PFSK-1 (cell line): ENCODE data around the gene TSSK6.

Source experiments
- FOXP2 ChIP-seq: optimal IDR thresholded peaks from 2 replicates; pipeline ENCODE3; 2011; ENCODE audit warnings: borderline replicate concordance, control low read depth, inconsistent platforms; ENCODE audit not compliant: insufficient read depth; ENCODE audit errors: extremely low read length, extremely low read depth
- POLR2AphosphoS5 ChIP-seq: IDR thresholded peaks from 2 replicates; pipeline ENCODE4 v1.6.1; 2012; ENCODE audit warnings: low read depth, mild to moderate bottlenecking, control low read depth, low read length, moderate library complexity
- SIN3A ChIP-seq: IDR thresholded peaks from 2 replicates; pipeline ENCODE4 v1.6.1; 2012; ENCODE audit warnings: mild to moderate bottlenecking, low read length, moderate library complexity, borderline replicate concordance; ENCODE audit not compliant: insufficient read depth
- TAF1 ChIP-seq: IDR thresholded peaks from 2 replicates; pipeline ENCODE4 v1.6.1; 2012; ENCODE audit warnings: low read length, control low read depth, borderline replicate concordance; ENCODE audit not compliant: insufficient read depth
- TF ChIP-seq, protein P1 (sequence below), 2 experiments: IDR thresholded peaks; 2 replicates each; pipeline versions ENCODE4 v1.6.1 to v1.8.0; 2011 to 2012; ENCODE audit warnings: low read depth in 2 of 2, low read length in 2 of 2, control low read depth in 1 of 2, inconsistent platforms in 1 of 2, mild to moderate bottlenecking in 1 of 2, moderate library complexity in 1 of 2; ENCODE audit not compliant: insufficient read depth in 1 of 2

The TSSK6 gene

DNA sequence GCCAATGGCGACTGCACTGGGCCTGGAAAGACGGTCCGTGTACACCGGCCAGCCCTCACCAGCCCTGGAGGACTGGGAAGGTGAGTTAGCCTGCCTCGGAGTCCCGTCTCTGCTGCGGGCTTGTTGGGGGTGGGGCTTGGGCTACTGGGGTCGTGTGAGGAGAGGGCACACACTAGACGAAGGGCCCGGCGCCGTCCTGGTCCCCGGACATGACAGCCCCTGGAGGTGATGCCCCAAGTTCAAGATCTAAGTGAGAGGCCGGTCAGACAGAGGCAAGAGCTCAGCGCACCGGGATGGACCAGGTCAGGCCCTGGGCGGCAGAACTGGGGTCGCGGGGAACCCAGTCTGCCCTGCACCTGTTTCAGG is 24.3 kb upstream of the TSSK6 start:
- TF ChIP-seq, protein P1, sequence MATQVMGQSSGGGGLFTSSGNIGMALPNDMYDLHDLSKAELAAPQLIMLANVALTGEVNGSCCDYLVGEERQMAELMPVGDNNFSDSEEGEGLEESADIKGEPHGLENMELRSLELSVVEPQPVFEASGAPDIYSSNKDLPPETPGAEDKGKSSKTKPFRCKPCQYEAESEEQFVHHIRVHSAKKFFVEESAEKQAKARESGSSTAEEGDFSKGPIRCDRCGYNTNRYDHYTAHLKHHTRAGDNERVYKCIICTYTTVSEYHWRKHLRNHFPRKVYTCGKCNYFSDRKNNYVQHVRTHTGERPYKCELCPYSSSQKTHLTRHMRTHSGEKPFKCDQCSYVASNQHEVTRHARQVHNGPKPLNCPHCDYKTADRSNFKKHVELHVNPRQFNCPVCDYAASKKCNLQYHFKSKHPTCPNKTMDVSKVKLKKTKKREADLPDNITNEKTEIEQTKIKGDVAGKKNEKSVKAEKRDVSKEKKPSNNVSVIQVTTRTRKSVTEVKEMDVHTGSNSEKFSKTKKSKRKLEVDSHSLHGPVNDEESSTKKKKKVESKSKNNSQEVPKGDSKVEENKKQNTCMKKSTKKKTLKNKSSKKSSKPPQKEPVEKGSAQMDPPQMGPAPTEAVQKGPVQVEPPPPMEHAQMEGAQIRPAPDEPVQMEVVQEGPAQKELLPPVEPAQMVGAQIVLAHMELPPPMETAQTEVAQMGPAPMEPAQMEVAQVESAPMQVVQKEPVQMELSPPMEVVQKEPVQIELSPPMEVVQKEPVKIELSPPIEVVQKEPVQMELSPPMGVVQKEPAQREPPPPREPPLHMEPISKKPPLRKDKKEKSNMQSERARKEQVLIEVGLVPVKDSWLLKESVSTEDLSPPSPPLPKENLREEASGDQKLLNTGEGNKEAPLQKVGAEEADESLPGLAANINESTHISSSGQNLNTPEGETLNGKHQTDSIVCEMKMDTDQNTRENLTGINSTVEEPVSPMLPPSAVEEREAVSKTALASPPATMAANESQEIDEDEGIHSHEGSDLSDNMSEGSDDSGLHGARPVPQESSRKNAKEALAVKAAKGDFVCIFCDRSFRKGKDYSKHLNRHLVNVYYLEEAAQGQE (IDR thresholded peaks at IDR 0.05; ENCODE audit: insufficient read depth in 1 of 2, low read depth in 2 of 2, low read length in 2 of 2), result no peak
- TF ChIP-seq SIN3A (no peak), TAF1 (no peak)

- TF ChIP-seq FOXP2 (no peak), SIN3A (no peak), POLR2AphosphoS5 (no peak), TAF1 (no peak)
- TF ChIP-seq, protein P1 (IDR thresholded peaks at IDR 0.05; ENCODE audit: insufficient read depth in 1 of 2, low read depth in 2 of 2, low read length in 2 of 2), result no peak
Observed at GRCh38 chr19:19538785-19539166, 23.4 kb upstream of the TSSK6 start.

DNA sequence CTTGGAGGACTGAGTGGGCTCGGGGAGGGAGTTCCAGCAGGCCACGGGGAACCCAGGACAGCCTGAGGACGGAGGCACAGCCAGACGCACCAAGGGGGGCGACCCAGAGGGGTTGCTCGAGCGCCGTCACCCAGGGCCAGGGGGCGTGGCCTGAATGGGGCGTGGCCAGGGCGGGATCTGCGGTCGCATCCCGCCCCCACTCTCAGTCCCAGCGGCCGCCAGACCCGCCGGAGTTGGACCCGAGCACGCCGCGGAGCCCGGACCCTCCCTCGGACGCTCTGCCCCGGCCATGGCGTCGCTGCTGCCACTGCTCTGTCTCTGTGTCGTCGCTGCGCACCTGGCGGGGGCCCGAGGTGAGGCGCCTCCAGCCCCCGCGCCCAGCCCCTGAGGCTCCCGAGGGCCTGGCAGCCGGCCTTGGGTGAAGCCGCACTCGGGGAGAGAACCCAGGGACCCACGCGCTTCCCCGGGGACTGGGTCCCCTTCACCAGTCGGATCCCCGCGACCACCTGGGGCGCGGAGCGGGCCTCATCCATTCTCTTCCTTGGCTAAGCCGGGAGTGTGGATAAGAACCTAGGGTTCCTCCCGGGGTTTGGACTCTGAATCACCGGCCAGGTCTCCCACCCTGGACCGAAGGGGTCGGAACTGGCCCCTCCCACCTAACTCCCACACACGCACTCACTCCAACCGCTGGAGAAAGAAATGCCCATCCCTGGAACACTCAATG is 22.9 kb upstream of the TSSK6 start, which contains the start of gene CILP2:
Gene CILP2 (plus strand): TSS at position 205 of the 724 bp plus-strand sequence. CDS start 85 bp downstream, at position 290.
- TF ChIP-seq FOXP2 (no peak), SIN3A (no peak), POLR2AphosphoS5 (no peak), TAF1 (no peak)
- TF ChIP-seq, protein P1 (IDR thresholded peaks at IDR 0.05; ENCODE audit: insufficient read depth in 1 of 2, low read depth in 2 of 2, low read length in 2 of 2), result no peak

DNA sequence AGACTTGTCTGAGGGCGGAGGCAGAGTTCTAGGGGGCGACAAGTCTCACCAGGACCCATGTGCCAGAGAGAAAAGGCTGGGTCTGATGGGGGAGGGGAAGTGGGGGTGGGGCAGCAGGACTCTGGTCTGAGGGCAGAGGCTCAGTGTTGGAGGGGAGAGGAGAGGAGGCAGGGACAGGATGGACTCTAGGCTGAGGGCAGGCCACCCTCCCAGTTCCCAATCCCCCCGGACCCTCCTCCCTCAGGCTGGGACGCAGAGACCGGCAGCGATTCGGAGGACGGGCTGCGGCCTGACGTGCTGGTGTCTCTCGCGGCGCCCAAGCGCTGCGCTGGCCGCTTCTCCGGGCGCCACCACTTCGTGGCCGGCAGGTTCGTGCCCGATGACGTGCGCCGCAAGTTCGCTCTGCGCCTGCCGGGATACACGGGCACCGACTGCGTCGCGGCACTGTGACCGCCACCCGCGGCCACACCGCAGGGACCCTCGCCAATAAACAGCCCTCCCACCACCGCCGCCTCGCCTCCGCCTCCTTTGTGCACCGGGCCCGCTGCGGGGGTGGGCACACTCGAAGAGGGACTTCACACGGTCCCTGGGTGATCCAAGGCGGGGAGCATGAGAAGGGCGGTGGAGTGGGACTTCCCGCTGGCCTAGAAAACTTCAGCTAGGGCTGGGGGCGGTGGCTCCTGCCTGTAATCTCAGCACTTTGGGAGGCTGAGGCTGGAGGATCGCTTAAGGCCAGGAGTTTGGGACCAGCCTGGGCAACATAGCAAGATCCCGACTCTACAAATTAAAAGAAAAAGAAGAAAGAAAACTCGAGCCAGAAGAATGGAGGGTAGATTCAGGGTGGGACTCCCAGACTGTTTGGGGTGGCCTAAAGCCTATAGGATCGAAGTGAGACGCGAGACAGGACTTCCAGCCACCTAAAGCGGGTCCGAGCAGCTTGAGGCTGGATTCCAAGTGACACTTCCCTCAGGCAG is 22.0 kb upstream of the TSSK6 start:
- TF ChIP-seq SIN3A (no peak), FOXP2 (no peak), TAF1 (no peak), POLR2AphosphoS5 (no peak)
- TF ChIP-seq, protein P1 (IDR thresholded peaks at IDR 0.05; ENCODE audit: insufficient read depth in 1 of 2, low read depth in 2 of 2, low read length in 2 of 2), result no peak
